ENCODE measurements around the gene DEK. TPM values are rescaled to one million over a fixed set of nuclear protein-coding genes. Genes with fewer than 3 reads are reported as not detected.

DEK gene
- total and polyA plus RNA-seq, 4 donors: 35.2 to 87.6 (median 56.6) TPM

Small RNA genes lying within 50 kb of the gene (small RNA-seq; reads per million reads assigned to genes)
- gene AL138825.1 (ENCODE audit: low replicate concordance) (not detected), gene RF00019 (ENCODE audit: low replicate concordance) (not detected), gene RNU6-263P (ENCODE audit: low replicate concordance) (not detected)

Other genes with a start within 250 kb of the DEK start
- gene NHLRC1, start 141.9 kb downstream of the DEK start, total RNA-seq: 1 to 10 TPM in 1 of 2 donors, under 1 TPM in 1; 0.97 to 4.3 TPM
- gene NHLRC1, start 141.9 kb downstream of the DEK start, polyA plus RNA-seq: 1 to 10 TPM; 1.5 to 2.9 TPM
- gene TPMT, start 109.5 kb downstream of the DEK start, total RNA-seq: 10 to 100 TPM in 1 of 2 donors, 1 to 10 TPM in 1; 9.6 to 12.8 TPM
- 10 to 100 TPM; 14.7 to 17.6 TPM for gene TPMT, start 109.5 kb downstream of the DEK start, polyA plus RNA-seq
- gene KDM1B, start 109.1 kb downstream of the DEK start, total RNA-seq: 10 to 100 TPM; 24.9 to 26.4 TPM
- gene KDM1B, start 109.1 kb downstream of the DEK start, polyA plus RNA-seq: 10 to 100 TPM in 1 of 2 donors, 1 to 10 TPM in 1; 4.1 to 14.4 TPM
- gene RNF144B, start 122.8 kb upstream of the DEK start, total RNA-seq: 10 to 100 TPM; 56.9 to 96.8 TPM
- 10 to 100 TPM; 18.1 to 62.1 TPM for gene RNF144B, start 122.8 kb upstream of the DEK start, polyA plus RNA-seq

All from lung (tissue), 5 donors.